ENCODE measurements around the gene AGTRAP. TPM values are rescaled to one million over a fixed set of nuclear protein-coding genes. Genes with fewer than 3 reads are reported as not detected.

Gene AGTRAP
- total RNA-seq, 1 donor from 2014 or later, result 9.0 TPM

- DNase-seq (ENCODE audit: low spot score) (no peak), ATAC-seq (no peak)
Observed at GRCh38 chr1:11795238-11795890, 59.4 kb downstream of the AGTRAP start.

- ATAC-seq, result no peak
Observed at GRCh38 chr1:11796036-11796828, 60.3 kb downstream of the AGTRAP start.

GRCh38 chr1:11797525-11798216 lies 61.7 kb downstream of the AGTRAP start:
- ATAC-seq (peak; percentile 46), DNase-seq (ENCODE audit: low spot score) (peak; percentile 51)

More at GRCh38 chr1:11796036-11796828, 60.3 kb downstream of the AGTRAP start:
- DNase-seq (ENCODE audit: low spot score), result no peak

- no peak for ATAC-seq
- DNase-seq (ENCODE audit: low spot score), result no peak
Observed at GRCh38 chr1:11799099-11799498, 63.2 kb downstream of the AGTRAP start.

GRCh38 chr1:11799896-11800295 lies 64.0 kb downstream of the AGTRAP start:
- DNase-seq (ENCODE audit: low spot score), result no peak
- no peak for ATAC-seq

- ATAC-seq (no peak), DNase-seq (ENCODE audit: low spot score) (no peak)
Observed at GRCh38 chr1:11800391-11800755, 64.4 kb downstream of the AGTRAP start.

Other genes with a start within 250 kb of the AGTRAP start
- gene FBXO2, start 81.7 kb upstream of the AGTRAP start, total RNA-seq, result 15.0 TPM
- 11.6 TPM for gene FBXO44, start 81.3 kb upstream of the AGTRAP start, total RNA-seq
- gene FBXO6, start 71.9 kb upstream of the AGTRAP start, total RNA-seq, result 12.0 TPM
- 28.3 TPM for gene MAD2L2, start 55.0 kb upstream of the AGTRAP start, total RNA-seq
- gene DRAXIN, start 44.4 kb upstream of the AGTRAP start, total RNA-seq, result not detected
- not detected for gene C1orf167, start 26.1 kb downstream of the AGTRAP start, total RNA-seq
- 14.9 TPM for gene MTHFR, start 69.8 kb downstream of the AGTRAP start, total RNA-seq
- 10.8 TPM for gene CLCN6, start 70.1 kb downstream of the AGTRAP start, total RNA-seq
- gene NPPA, start 111.6 kb downstream of the AGTRAP start, total RNA-seq, result not detected
- not detected for gene NPPB, start 122.8 kb downstream of the AGTRAP start, total RNA-seq
- gene KIAA2013, start 190.3 kb downstream of the AGTRAP start, total RNA-seq, result 50.9 TPM
- gene PLOD1, start 198.6 kb downstream of the AGTRAP start, total RNA-seq, result 70.8 TPM
- 45.0 TPM for gene MFN2, start 244.3 kb downstream of the AGTRAP start, total RNA-seq